Muscle layer of colon (tissue), 2 donors: ENCODE measurements around the gene AKT1S1.

Experiments
- H3K27ac ChIP-seq: one replicate; pipeline ENCODE4 v1.7.0; 2013; ENCODE audit warnings: low read depth, mild to moderate bottlenecking, low read length, moderate library complexity
- H3K27me3 ChIP-seq, 2 donors: one replicate each; pipeline ENCODE4 v1.7.0; 2013; ENCODE audit warnings: low read length in 2 of 2, mild to moderate bottlenecking in 2 of 2; ENCODE audit not compliant: insufficient read depth in 2 of 2, control insufficient read depth in 1 of 2
- H3K36me3 ChIP-seq: one replicate; pipeline ENCODE4 v1.7.0; 2013; ENCODE audit warnings: mild to moderate bottlenecking, low read length; ENCODE audit not compliant: insufficient read depth
- H3K4me1 ChIP-seq: one replicate; pipeline ENCODE4 v1.7.0; 2013; ENCODE audit warnings: mild to moderate bottlenecking, low read length; ENCODE audit not compliant: insufficient read depth
- H3K4me3 ChIP-seq, 2 donors: one replicate each; pipeline ENCODE4 v1.7.0; 2013; ENCODE audit warnings: low read length in 2 of 2, low read depth in 1 of 2, mild to moderate bottlenecking in 1 of 2, moderate library complexity in 1 of 2
- H3K9ac ChIP-seq: one replicate; pipeline ENCODE4 v1.7.0; 2013; ENCODE audit warnings: low read length
- H3K9me3 ChIP-seq: one replicate; pipeline ENCODE4 v1.7.0; 2013; ENCODE audit warnings: mild to moderate bottlenecking, low read length
- donor health status: abdominal sarcoma.
- donor health status: Adenocarcinoma of cecum.

Gene AKT1S1

GRCh38 chr19:49844138-49845095 is 32.7 kb downstream of the AKT1S1 start:
- Histone ChIP-seq H3K9me3 (no peaks in the 10 kb centered on the region), H3K4me1 (no peaks in the 10 kb centered on the region), H3K36me3 (peaks cover 2% of the 10 kb centered on the region), H3K4me3 (no peak overlapping the region), H3K27me3 (no peaks in the 10 kb centered on the region), H3K9ac (no peak overlapping the region), H3K27ac (no peak overlapping the region)

GRCh38 chr19:49843265-49843664 is 33.9 kb downstream of the AKT1S1 start:
- Histone ChIP-seq H3K27me3 (no peaks in the 10 kb centered on the region), H3K9ac (no peak overlapping the region), H3K4me3 (no peak overlapping the region), H3K4me1 (no peaks in the 10 kb centered on the region), H3K9me3 (no peaks in the 10 kb centered on the region), H3K27ac (no peak overlapping the region), H3K36me3 (peaks cover 12% of the 10 kb centered on the region)

- peaks cover 36% of the 10 kb centered on the region for H3K36me3 ChIP-seq
- H3K9ac ChIP-seq = no peak overlapping the region
Observed at GRCh38 chr19:49840736-49841249, 36.4 kb downstream of the AKT1S1 start.

GRCh38 chr19:49840321-49840720 is 36.8 kb downstream of the AKT1S1 start:
- Histone ChIP-seq H3K36me3 (peaks cover 41% of the 10 kb centered on the region), H3K9ac (no peak overlapping the region), H3K27ac (peak overlapping the region; percentile 43), H3K4me3 (no peak overlapping the region), H3K4me1 (no peaks in the 10 kb centered on the region), H3K9me3 (no peaks in the 10 kb centered on the region), H3K27me3 (no peaks in the 10 kb centered on the region)

More at GRCh38 chr19:49840736-49841249, 36.4 kb downstream of the AKT1S1 start:
- Histone ChIP-seq H3K4me1 (no peaks in the 10 kb centered on the region), H3K4me3 (no peak overlapping the region), H3K27ac (no peak overlapping the region), H3K9me3 (no peaks in the 10 kb centered on the region), H3K27me3 (no peaks in the 10 kb centered on the region)

- Histone ChIP-seq H3K4me1 (no peaks in the 10 kb centered on the region), H3K36me3 (peaks cover 47% of the 10 kb centered on the region), H3K27ac (peak overlapping the region; percentile 50), H3K9me3 (no peaks in the 10 kb centered on the region), H3K27me3 (no peaks in the 10 kb centered on the region), H3K9ac (no peak overlapping the region), H3K4me3 (no peak overlapping the region)
Observed at GRCh38 chr19:49839713-49840112, 37.4 kb downstream of the AKT1S1 start.

GRCh38 chr19:49838885-49839588 is 38.1 kb downstream of the AKT1S1 start:
- peaks cover 54% of the 10 kb centered on the region for H3K36me3 ChIP-seq

GRCh38 chr19:49837425-49837824 is 39.7 kb downstream of the AKT1S1 start:
- Histone ChIP-seq H3K27me3 (no peaks in the 10 kb centered on the region), H3K4me3 (no peak overlapping the region)

More at GRCh38 chr19:49838885-49839588, 38.1 kb downstream of the AKT1S1 start:
- no peaks in the 10 kb centered on the region for H3K9me3 ChIP-seq
- H3K27me3 ChIP-seq = no peaks in the 10 kb centered on the region
- H3K4me1 ChIP-seq = no peaks in the 10 kb centered on the region
- no peak overlapping the region for H3K9ac ChIP-seq
- no peak overlapping the region for H3K4me3 ChIP-seq
- H3K27ac ChIP-seq = peak overlapping the region; percentile 57

GRCh38 chr19:49837009-49837310 is 40.2 kb downstream of the AKT1S1 start:
- H3K4me1 ChIP-seq = no peaks in the 10 kb centered on the region
- H3K9me3 ChIP-seq = no peaks in the 10 kb centered on the region
- no peak overlapping the region for H3K27ac ChIP-seq
- H3K4me3 ChIP-seq = no peak overlapping the region
- H3K9ac ChIP-seq = no peak overlapping the region
- H3K27me3 ChIP-seq = no peaks in the 10 kb centered on the region
- H3K36me3 ChIP-seq = peaks cover 70% of the 10 kb centered on the region

More at GRCh38 chr19:49837425-49837824, 39.7 kb downstream of the AKT1S1 start:
- no peak overlapping the region for H3K9ac ChIP-seq
- peaks cover 65% of the 10 kb centered on the region for H3K36me3 ChIP-seq
- H3K9me3 ChIP-seq = no peaks in the 10 kb centered on the region
- H3K27ac ChIP-seq = no peak overlapping the region
- H3K4me1 ChIP-seq = no peaks in the 10 kb centered on the region

GRCh38 chr19:49836176-49837008 is 40.8 kb downstream of the AKT1S1 start:
- Histone ChIP-seq H3K27me3 (no peaks in the 10 kb centered on the region), H3K4me3 (no peak overlapping the region), H3K27ac (peak overlapping the region; percentile 7), H3K9me3 (no peaks in the 10 kb centered on the region), H3K36me3 (peaks cover 75% of the 10 kb centered on the region), H3K4me1 (no peaks in the 10 kb centered on the region), H3K9ac (no peak overlapping the region)

GRCh38 chr19:49835562-49835961 is 41.6 kb downstream of the AKT1S1 start:
- Histone ChIP-seq H3K9me3 (no peaks in the 10 kb centered on the region), H3K36me3 (peaks cover 83% of the 10 kb centered on the region), H3K4me1 (no peaks in the 10 kb centered on the region), H3K27me3 (no peaks in the 10 kb centered on the region), H3K9ac (no peak overlapping the region), H3K27ac (no peak overlapping the region), H3K4me3 (no peak overlapping the region)

- no peak overlapping the region for H3K4me3 ChIP-seq
- H3K9me3 ChIP-seq = no peaks in the 10 kb centered on the region
- H3K27me3 ChIP-seq = no peaks in the 10 kb centered on the region
- H3K36me3 ChIP-seq = peaks cover 84% of the 10 kb centered on the region
- H3K9ac ChIP-seq = no peak overlapping the region
- H3K27ac ChIP-seq = no peak overlapping the region
- no peaks in the 10 kb centered on the region for H3K4me1 ChIP-seq
Observed at GRCh38 chr19:49833599-49833998, 43.6 kb downstream of the AKT1S1 start.
